ENCODE results near the gene WRAP73.

DNA sequence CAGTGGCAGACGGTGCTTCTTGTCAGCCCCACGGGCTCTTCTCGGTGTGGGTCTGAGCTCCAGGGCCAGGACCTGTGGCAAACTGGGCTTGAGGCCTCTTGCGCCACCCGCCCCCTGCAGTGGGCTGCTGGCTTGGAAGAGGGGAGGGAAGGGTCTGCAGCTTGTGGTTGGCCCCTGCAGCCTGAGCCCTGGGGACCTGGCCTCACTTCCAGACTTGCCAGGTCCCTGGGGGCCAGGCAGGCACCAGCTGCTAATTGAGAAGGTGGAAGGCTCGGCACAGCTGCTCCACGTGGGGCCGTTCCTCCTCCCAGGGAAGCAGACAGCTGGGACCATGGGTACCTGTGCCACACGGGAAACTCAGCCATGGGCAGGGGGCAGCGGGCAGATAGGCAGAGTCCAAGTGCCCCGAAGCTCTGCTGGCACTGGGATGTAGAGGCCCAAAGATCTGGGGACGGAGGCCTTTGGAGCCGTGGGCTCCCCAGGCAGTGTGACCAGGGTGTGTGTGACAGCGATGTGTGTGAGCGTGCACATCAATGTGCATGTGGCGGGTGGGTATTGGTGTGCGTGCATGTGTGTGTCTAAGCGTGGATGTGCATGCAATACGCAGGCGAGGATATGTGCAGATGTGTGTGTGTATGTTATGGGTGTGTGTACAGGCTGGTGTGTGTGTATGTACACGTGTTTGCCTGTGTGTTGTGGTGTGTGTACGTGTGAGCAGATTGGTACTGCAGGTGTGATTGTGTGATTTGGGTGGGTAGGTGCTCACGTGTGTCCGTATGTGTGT, 41.7 kb upstream of the WRAP73 start:
- TF ChIP-seq, protein P1, sequence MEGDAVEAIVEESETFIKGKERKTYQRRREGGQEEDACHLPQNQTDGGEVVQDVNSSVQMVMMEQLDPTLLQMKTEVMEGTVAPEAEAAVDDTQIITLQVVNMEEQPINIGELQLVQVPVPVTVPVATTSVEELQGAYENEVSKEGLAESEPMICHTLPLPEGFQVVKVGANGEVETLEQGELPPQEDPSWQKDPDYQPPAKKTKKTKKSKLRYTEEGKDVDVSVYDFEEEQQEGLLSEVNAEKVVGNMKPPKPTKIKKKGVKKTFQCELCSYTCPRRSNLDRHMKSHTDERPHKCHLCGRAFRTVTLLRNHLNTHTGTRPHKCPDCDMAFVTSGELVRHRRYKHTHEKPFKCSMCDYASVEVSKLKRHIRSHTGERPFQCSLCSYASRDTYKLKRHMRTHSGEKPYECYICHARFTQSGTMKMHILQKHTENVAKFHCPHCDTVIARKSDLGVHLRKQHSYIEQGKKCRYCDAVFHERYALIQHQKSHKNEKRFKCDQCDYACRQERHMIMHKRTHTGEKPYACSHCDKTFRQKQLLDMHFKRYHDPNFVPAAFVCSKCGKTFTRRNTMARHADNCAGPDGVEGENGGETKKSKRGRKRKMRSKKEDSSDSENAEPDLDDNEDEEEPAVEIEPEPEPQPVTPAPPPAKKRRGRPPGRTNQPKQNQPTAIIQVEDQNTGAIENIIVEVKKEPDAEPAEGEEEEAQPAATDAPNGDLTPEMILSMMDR (IDR thresholded peaks at IDR 0.05; ENCODE audit: low read length): no peak
- no peak for TF ChIP-seq EZH2 (IDR thresholded peaks at IDR 0.05; ENCODE audit: borderline replicate concordance, low read length)

Measured in OCI-LY1 (cell line).